Ecto neural progenitor cell (in vitro differentiated cells): ENCODE results near the gene ZNF554.
"Not testable (repeated sequence)": the region's sequence is repeated elsewhere in the genome, so short reads cannot be mapped to it uniquely, and the experiment has no call there.

Experiments used
- DNase-seq: peaks from one replicate; pipeline ENCODE4 v3.0.0-alpha.2; 2018; ENCODE audit warnings: low spot score

Gene ZNF554

GRCh38 chr19:2790557-2791271 is 29.0 kb upstream of the ZNF554 start:
- no peak for DNase-seq

GRCh38 chr19:2791440-2791839 is 28.2 kb upstream of the ZNF554 start:
- DNase-seq: no peak

- no peak for DNase-seq
Observed at GRCh38 chr19:2791876-2792275, 27.8 kb upstream of the ZNF554 start.

- not testable (repeated sequence) for DNase-seq
Observed at GRCh38 chr19:2792666-2793065, 27.0 kb upstream of the ZNF554 start.

GRCh38 chr19:2793126-2793525 is 26.5 kb upstream of the ZNF554 start:
- DNase-seq: no peak

GRCh38 chr19:2793577-2793976 is 26.1 kb upstream of the ZNF554 start:
- DNase-seq: no peak

- DNase-seq: no peak
Observed at GRCh38 chr19:2795827-2796658, 23.6 kb upstream of the ZNF554 start.

GRCh38 chr19:2796659-2797266 is 22.9 kb upstream of the ZNF554 start:
- no peak for DNase-seq

- DNase-seq: no peak
Observed at GRCh38 chr19:2797280-2797679, 22.4 kb upstream of the ZNF554 start.

- no peak for DNase-seq
Observed at GRCh38 chr19:2798158-2798685, 21.4 kb upstream of the ZNF554 start.

GRCh38 chr19:2798733-2799132 is 20.9 kb upstream of the ZNF554 start:
- DNase-seq: no peak

- no peak for DNase-seq
Observed at GRCh38 chr19:2799273-2800020, 20.2 kb upstream of the ZNF554 start.

- DNase-seq: no peak
Observed at GRCh38 chr19:2800506-2800905, 19.2 kb upstream of the ZNF554 start.

GRCh38 chr19:2802826-2803225 is 16.8 kb upstream of the ZNF554 start:
- no peak for DNase-seq

- no peak for DNase-seq
Observed at GRCh38 chr19:2803486-2804155, 16.0 kb upstream of the ZNF554 start.

- DNase-seq: no peak
Observed at GRCh38 chr19:2804156-2805004, 15.3 kb upstream of the ZNF554 start.

GRCh38 chr19:2805261-2805900 is 14.3 kb upstream of the ZNF554 start:
- no peak for DNase-seq

GRCh38 chr19:2805991-2806649 is 13.5 kb upstream of the ZNF554 start:
- DNase-seq: no peak

GRCh38 chr19:2806736-2807378 is 12.8 kb upstream of the ZNF554 start:
- DNase-seq: no peak
